ENCODE measurements around the gene NTPCR.

The NTPCR gene

DNA sequence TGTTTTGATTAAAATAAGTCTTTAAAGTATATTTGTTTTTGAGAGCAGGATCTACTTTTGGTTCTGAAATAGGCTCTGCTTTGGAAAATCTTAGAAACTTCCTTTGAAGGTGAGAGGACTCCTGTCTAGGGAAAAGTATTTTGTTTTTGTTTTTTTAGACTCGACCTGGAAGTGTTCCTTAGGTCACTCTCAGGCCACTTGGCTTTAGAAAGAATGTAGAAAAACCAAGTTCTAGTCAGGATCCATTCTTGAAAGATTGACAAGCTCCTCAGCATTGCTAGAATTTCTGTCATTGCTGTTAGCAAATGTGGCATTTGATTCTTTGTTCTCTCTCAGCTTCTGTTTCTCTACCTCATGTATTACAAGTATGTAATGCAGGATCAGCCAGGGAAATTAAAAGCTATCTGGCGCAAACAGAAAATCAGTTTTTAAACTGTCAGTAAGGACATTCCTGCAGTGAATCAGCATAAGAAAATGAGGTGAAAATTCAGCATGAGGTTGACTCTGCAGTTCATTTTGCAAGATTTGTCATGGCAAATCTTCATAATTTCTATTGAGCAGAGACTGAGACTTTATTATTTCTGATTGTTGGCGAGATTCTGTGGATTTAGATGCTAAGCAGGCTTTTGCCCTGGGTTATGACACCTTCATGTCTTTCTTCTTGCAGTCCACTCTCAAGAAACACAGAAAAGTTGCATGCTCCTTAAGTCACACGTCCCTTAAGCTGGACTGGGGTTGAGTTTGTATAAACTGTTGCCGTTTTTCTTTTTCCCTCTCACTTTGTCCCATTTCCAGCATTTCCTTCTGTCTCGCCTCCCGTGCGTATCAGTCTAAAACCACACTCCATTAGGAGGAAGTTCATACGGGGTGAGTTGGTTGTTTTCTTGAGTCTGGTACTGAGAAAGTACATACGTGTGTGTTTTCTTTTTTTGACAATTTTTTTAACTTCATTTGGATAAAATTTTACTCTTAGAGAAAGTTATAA, 12.6 kb downstream of the NTPCR start:
- DNase-seq (ENCODE audit: low read depth): no peak

- no peak for DNase-seq (ENCODE audit: low read depth)
Measured at GRCh38 chr1:232964601-232965000, 14.2 kb downstream of the NTPCR start.

DNA sequence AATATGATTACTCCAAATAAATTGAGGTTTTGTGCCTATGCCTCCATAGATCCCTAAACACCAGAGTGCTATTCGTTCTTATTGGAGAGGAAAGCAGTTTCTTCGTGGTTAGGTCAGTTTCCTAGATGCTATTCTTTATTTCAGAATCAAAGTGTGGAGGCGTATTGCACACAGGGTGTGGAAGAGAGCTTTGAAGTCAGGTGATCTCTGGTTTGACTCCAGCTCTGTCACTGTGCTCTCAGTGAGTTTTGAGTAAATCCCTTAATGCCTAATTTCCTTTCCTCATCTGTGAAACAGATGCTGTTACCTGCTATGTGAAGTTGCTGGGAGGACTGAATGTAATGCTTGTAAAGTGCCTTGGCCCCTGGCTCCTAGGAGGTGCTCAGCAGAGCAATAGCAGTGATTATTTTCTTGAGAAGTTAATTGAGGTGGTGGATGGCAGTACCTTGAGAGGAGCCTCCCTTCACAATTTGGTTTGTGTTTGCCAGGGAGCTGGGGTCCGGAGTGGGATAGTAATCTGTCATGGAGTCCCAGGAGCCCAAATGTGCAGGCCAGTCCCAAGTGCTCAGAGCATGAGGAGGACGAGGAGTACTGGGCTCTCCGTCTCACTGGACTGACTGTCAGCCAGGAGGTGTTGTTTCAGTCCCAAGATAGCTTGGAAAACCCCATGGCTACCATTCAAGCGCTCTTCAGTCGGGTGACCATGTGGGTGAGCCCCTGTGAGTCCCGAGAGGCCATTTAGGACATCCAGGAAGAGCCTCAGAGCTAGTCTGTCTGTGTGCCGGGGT, 14.9 kb downstream of the NTPCR start:
- DNase-seq (ENCODE audit: low read depth): no peak

DNA sequence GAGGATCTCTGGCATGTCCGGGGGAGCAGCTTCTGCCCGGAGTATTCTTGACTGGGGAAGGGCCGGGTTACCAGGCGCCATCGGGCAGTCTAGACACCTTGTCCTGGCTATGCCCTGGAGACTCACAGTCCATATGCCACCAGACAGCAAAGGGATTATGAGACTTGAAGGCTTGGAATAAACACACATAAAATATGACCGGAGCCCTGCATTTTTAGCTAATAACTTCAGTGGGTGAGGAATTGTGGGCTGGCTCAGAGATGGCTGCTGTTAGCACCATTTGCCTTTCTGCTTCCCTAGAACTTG, 15.5 kb downstream of the NTPCR start:
- no peak for DNase-seq (ENCODE audit: low read depth)

DNA sequence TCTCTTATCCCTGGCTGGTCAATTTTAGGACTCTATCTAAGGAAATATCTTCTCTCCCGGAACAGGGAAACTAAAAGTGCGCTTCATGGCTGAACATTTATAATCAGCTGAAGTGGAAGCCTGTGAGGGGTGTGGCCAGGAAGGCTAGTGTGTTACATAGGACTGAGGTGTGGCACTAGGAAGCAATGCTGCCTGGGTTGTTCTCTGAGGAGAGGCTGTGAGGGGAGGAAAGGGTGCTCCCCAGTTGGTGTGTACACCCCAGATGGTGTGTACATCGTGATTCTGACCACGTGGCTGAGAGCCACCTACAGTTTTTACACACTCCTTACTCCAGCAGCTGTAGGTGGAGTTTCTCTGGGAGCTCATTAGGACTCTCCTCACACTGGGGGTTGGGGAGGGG, 16.3 kb downstream of the NTPCR start:
- no peak for DNase-seq (ENCODE audit: low read depth)

- DNase-seq (ENCODE audit: low read depth): no peak
Measured at GRCh38 chr1:232968391-232968790, 18.0 kb downstream of the NTPCR start.

DNA sequence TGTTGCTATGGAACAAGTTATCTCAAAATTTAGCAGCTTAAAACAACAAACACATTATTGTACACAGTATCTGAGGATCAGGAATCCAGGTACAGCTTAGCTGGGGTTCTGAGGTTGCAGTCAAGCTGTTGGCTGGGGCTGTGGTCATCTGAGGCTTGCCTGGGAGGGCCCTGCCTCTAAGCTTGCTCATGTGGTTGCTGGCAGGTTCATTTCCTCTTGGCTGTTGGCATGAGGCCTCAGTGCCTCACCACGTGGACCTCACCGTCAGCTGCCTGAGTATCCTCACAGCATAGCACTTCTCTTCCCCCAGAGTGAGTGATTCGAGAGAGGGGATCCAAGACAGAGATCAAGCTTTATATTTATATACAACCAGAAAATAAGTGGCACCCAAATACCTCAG, 18.6 kb downstream of the NTPCR start:
- no peak for DNase-seq (ENCODE audit: low read depth)

DNA sequence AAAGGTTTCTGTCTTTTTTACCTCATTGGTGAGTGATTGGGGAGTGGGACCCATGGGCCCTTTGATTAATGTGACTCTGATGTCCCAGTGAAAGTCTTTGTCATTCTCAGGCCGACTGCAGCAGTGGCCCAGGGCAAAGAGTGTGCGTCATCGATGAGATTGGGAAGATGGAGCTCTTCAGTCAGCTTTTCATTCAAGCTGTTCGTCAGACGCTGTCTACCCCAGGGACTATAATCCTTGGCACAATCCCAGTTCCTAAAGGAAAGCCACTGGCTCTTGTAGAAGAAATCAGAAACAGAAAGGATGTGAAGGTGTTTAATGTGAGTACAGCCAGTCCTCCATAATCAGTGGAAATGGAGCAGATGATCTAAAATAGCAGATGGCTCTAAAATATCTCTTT, 19.4 kb downstream of the NTPCR start:
- DNase-seq (ENCODE audit: low read depth): no peak

GRCh38 chr1:232970508-232970907, 20.1 kb downstream of the NTPCR start:
- no peak for DNase-seq (ENCODE audit: low read depth)

- no peak for DNase-seq (ENCODE audit: low read depth)
Measured at GRCh38 chr1:232973652-232974611, 23.5 kb downstream of the NTPCR start.

GRCh38 chr1:232974971-232975370, 24.6 kb downstream of the NTPCR start:
- no peak for DNase-seq (ENCODE audit: low read depth)

GRCh38 chr1:232978091-232978634, 27.8 kb downstream of the NTPCR start:
- DNase-seq (ENCODE audit: low read depth): no peak

DNA sequence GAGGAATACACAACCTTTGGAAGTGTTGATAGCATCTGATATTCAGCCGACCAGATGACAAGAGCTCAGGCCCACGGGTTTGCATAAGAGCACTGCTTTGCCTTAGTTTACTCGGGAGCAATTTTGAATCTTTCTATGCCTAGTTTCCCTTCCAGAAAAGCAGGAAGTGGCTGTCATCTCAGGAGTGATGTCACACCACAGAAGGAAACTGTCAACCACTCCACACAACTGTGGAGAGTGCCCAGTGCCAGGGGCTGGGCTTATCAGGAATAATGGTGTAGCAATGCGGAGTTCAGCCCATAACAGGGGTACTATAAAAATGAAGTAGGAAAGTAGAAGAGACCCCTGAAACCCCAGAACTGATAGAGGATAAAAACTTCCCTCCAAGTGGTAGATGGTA, 28.4 kb downstream of the NTPCR start:
- DNase-seq (ENCODE audit: low read depth): no peak

GRCh38 chr1:232979558-232979957, 29.1 kb downstream of the NTPCR start:
- DNase-seq (ENCODE audit: low read depth): no peak

DNA sequence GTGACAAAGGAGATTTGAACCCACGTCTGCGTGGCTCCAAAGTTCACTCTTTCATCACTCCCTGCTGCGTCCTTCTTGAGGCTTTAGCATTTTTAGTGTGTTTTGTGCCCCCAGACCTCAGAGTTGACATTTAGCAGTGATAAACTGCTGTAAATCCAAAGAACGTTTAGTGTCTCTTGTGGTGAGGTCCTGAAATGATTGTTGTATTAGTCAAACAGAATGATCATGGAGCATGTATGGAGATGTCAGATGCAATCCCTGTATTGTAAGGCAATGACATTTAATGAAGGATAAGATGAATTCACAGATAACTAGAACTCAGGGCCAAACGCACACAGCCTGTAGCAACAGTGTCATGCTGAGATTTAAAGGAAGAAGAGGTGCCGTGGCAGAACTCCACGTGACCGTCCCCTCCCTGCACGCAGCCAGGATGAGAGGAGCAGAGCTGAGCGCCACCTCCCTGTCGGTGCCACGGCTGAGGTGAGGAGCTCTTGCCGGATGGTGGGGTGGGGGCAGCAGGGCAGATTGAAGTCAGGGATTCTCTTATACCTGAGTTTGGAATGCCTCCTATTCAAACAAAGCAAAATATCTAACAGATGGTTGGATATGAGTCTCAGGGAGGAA, 30.1 kb downstream of the NTPCR start:
- DNase-seq (ENCODE audit: low read depth): no peak

- DNase-seq (ENCODE audit: low read depth): no peak
Measured at GRCh38 chr1:232980986-232981560, 30.7 kb downstream of the NTPCR start.

DNA sequence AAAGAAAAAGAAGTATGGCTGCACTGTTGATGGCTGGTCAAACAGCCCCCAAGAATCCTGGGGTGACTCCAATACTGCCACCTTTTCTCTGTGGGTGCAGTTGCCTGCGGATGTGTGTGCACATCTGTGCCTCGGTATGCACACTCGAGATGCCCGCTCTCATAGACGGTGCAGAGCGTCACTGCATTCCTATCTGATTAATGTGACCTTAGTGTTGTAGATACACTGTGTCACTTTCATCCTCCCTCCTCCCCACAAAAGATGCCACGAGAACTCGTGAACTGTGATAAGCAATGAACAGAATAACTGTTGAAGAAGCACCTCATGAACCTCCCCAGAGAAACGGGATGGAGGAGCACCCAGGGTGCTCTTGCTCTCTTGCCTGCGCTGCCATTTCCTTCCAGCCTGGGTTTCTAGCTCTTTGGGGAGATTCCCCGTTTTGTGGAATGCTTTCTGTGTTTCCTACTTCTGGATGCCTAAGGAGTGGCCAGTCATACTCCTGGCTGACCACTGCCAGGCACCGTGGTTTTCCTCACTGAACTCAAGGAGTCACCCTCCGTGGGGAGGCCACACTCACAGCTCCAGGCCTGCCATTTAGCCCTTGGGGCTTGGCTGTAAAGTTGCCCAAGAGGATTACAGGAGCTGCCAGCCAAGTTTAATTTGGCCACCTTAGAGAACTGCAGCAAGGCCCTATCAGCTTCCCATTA, 32.0 kb downstream of the NTPCR start:
- no peak for DNase-seq (ENCODE audit: low read depth)

GRCh38 chr1:232983375-232983774, 33.0 kb downstream of the NTPCR start:
- DNase-seq (ENCODE audit: low read depth): no peak

DNA sequence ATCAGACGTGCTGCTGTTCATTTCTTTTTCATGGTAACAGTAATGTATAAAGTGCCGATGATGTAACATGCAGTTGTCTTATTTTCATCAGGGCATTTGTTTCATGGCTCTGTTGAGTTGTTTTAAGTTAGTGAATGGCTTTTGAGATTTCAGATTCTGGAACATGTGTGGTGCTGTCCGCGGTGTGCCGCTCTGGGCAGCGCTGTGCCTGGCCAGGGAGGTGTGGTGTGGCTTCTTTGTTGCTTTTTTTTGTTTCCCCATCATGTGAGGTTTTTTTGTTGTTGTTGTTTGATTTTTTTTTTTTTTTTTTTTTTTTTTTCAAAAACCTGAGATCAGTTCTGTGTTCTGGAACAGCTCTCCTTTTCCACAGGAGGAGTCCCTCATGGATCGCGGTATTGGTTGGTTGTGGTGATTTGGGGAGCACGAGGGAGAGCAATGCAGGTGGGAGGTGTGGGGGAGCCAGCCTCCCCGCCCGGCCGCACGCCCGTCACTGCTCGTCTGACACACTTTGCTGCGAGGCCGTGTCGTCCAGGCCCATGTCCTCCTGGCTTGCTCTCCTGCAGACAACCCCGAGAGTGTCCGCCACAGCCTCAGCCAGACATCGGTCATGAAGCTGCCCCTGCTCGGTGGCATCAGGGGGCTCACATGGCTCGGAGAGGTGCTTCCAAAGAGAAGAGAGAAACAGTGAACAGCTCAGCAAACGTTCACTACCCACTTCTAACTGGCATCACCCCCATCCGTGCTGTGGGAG, 33.6 kb downstream of the NTPCR start:
- no peak for DNase-seq (ENCODE audit: low read depth)

All from T follicular helper cell (primary cell).